ENCODE measurements around the gene SMCO4. TPM values are rescaled to one million over a fixed set of nuclear protein-coding genes. Genes with fewer than 3 reads are reported as not detected.

Gene SMCO4
- total RNA-seq (2022; extraction: Qiagen RNA extraction; ENCODE audit: low read depth), result 13.7 to 16.4 TPM (median 16.1 TPM) in 5 replicates

GRCh38 chr11:93543292-93543977 is at the start of gene SMCO4:
TSS of gene SMCO4 (minus strand) at chr11:93543391. CDS start at chr11:93479189, 64,202 bp downstream.

Other genes with a start within 250 kb of the SMCO4 start
- not detected in 5 replicates for gene DEUP1, start 212.6 kb downstream of the SMCO4 start, total RNA-seq (2022; extraction: Qiagen RNA extraction; ENCODE audit: low read depth)
- 5.6 to 7.5 TPM (median 6.7 TPM) in 5 replicates for gene CEP295, start 118.3 kb upstream of the SMCO4 start, total RNA-seq (2022; extraction: Qiagen RNA extraction; ENCODE audit: low read depth)
- gene TAF1D, start 198.1 kb upstream of the SMCO4 start, total RNA-seq (2022; extraction: Qiagen RNA extraction; ENCODE audit: low read depth), result 87.4 to 105 TPM (median 92.0 TPM) in 5 replicates
- 11.3 to 16.2 TPM (median 12.1 TPM) in 5 replicates for gene C11orf54, start 198.3 kb upstream of the SMCO4 start, total RNA-seq (2022; extraction: Qiagen RNA extraction; ENCODE audit: low read depth)
- gene MED17, start 240.9 kb upstream of the SMCO4 start, total RNA-seq (2022; extraction: Qiagen RNA extraction; ENCODE audit: low read depth), result 19.4 to 23.9 TPM (median 22.5 TPM) in 5 replicates

All from A549 treated with DMSO at 1 μM for 4 hours (cell line).